ENCODE data around the gene GNAI3. TPM values are rescaled to one million over a fixed set of nuclear protein-coding genes. Genes with fewer than 3 reads are reported as not detected.
A peak's percentile ranks its signal among the peaks of the same experiment; 100 is the strongest.

The GNAI3 gene
- total RNA-seq, 1 experiment from 2014 or later: 9.9 TPM

DNA sequence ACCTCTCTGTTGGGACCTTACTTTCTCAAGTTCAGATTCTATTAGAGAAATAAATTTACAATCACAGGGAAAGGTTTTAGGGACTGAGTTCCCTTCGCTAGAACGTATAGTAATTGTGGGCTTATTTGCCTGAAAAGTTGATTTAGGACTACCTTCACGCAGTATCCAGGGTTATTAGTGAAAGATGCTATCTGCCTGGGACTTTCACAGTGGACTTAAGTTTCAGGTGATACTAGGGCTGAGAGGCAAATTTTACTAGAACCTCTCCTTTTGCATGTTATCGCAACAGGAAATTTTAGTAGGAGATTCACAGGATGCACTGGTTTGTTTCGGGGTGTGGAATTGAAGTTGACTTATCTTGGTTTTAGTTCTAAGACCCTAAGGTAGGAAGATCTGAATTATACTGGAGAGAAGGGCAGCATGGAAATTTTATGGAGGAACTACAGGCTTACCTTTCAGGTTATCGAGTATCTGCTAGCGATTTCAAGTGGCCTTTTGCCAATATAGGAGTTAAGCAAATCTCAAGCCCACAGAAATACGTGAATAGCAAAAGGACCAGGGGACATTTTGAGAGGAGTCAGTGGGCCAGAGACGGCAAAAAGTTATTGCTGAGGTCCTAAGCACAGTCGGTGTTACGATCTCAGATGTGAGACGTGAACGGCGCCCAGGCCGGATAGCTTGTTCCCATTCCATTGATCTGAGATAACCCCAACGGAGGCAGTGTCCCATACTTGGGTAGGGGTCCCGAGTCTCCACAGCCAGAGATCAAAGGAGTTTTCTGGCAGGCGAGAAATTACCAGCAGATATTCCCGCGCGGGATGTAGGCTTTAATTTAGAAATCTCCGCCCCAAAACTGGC is 723 bp upstream of the GNAI3 start:
- Histone ChIP-seq H3T11ph (ENCODE audit: low read length) (no peak overlapping the region), H3K9me3 (ENCODE audit: control insufficient read depth, low read depth, low read length) (no peaks in the 10 kb centered on the region), H3K4ac (ENCODE audit: low read depth, low read length) (no peak overlapping the region), H2AFZ (ENCODE audit: low read length) (no peak overlapping the region), H3K79me1 (ENCODE audit: insufficient read depth, low read depth, low read length, poor library complexity, severe bottlenecking) (no peaks in the 10 kb centered on the region), H3K14ac (ENCODE audit: insufficient read depth, low read length) (peak overlapping the region; percentile 79), H3K23me2 (ENCODE audit: insufficient read length, low read depth, low read length, poor library complexity, severe bottlenecking) (peaks cover 7% of the 10 kb centered on the region), H3K23ac (ENCODE audit: insufficient read length, low read depth, low read length) (no peak overlapping the region), H3K79me2 (ENCODE audit: insufficient read depth, low read length) (peaks cover 17% of the 10 kb centered on the region; the same call in 1 of the 2 replicates), H4K8ac (replicated peaks; ENCODE audit: insufficient read length, low read depth, low read length) (no peak overlapping the region), H2BK12ac (ENCODE audit: insufficient read length, low read depth, low read length) (no peak overlapping the region), H2BK5ac (ENCODE audit: insufficient read length, low read length) (peak overlapping the region; percentile 12), H3K4me2 (ENCODE audit: insufficient read depth, insufficient read length, low read length) (peak overlapping the region; percentile 94), H4K20me1 (ENCODE audit: control insufficient read depth, insufficient read depth, insufficient read length) (no peaks in the 10 kb centered on the region), H3K9ac (ENCODE audit: extremely low read depth, insufficient read length, low read length) (peak overlapping the region; percentile 91), H3K27me3 (ENCODE audit: insufficient read depth, low read length) (no peaks in the 10 kb centered on the region), H4K5ac (ENCODE audit: insufficient read length, low read depth, low read length) (peak overlapping the region; percentile 56), H4K91ac (ENCODE audit: insufficient read length, low read depth, low read length) (no peak overlapping the region), H2BK15ac (ENCODE audit: low read depth, low read length) (no peak overlapping the region), H3K18ac (ENCODE audit: insufficient read length, low read depth, low read length) (peak overlapping the region; percentile 89), H3K27ac (ENCODE audit: insufficient read length, low read depth, low read length) (no peak overlapping the region), H2BK20ac (ENCODE audit: low read depth, low read length, poor library complexity, severe bottlenecking) (no peak overlapping the region), H3K56ac (ENCODE audit: insufficient read length, low read depth, low read length) (no peak overlapping the region), H3K4me1 (ENCODE audit: insufficient read depth, low read length) (no peaks in the 10 kb centered on the region; the same call in 1 of the 2 replicates), H2AK5ac (ENCODE audit: insufficient read length, low read length) (no peak overlapping the region), H2BK120ac (ENCODE audit: low read depth, low read length, poor library complexity, severe bottlenecking) (no peak overlapping the region)
- WGBS (ENCODE audit: extremely low coverage, insufficient read length, low lambda C conversion rate): no CpG with 5 or more reads among the region's 22 CpGs
- Mint-ChIP-seq H3K27ac (peak overlapping the region; percentile 95 to 99 (median 96)), H3K27me3 (ENCODE audit: low read depth) (peaks cover 3% of the 10 kb centered on the region; the same call in 1 of the 2 replicates), H3K4me1 (peaks cover 33 to 36% of the 10 kb centered on the region in 2 experiments), H3K9me3 (no peaks in the 10 kb centered on the region), H3K36me3 (ENCODE audit: insufficient read depth in 1 of 3, low read depth in 3 of 3) (no peaks in the 10 kb centered on the region), H3K4me3 (peak overlapping the region; percentile 92 to 99)
- DNase-seq: no peak
- TF ChIP-seq, protein P1, sequence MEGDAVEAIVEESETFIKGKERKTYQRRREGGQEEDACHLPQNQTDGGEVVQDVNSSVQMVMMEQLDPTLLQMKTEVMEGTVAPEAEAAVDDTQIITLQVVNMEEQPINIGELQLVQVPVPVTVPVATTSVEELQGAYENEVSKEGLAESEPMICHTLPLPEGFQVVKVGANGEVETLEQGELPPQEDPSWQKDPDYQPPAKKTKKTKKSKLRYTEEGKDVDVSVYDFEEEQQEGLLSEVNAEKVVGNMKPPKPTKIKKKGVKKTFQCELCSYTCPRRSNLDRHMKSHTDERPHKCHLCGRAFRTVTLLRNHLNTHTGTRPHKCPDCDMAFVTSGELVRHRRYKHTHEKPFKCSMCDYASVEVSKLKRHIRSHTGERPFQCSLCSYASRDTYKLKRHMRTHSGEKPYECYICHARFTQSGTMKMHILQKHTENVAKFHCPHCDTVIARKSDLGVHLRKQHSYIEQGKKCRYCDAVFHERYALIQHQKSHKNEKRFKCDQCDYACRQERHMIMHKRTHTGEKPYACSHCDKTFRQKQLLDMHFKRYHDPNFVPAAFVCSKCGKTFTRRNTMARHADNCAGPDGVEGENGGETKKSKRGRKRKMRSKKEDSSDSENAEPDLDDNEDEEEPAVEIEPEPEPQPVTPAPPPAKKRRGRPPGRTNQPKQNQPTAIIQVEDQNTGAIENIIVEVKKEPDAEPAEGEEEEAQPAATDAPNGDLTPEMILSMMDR (conservative IDR thresholded peaks at IDR 0.05): no peak

All from H9 (cell line).